BLaER1 treated with 17β-estradiol and CSF1 and Interleukin-3, amounts not matched to agents 10 nM and 100 nM (cell line): ENCODE results near the gene CUL1.
A peak's percentile ranks its signal among the peaks of the same experiment; 100 is the strongest.

Experiments
- H3K27ac ChIP-seq, 11 experiments: shearing (Covaris generic); formaldehyde crosslinking; 2 replicates each; pipeline ENCODE4 v1.8.1; 2022
- H3K27me3 ChIP-seq, 11 experiments: shearing (Covaris generic); formaldehyde crosslinking; 2 replicates each; pipeline ENCODE4 v1.8.1; 2022
- H3K36me3 ChIP-seq, 11 experiments: shearing (Covaris generic); formaldehyde crosslinking; 2 replicates each; pipeline ENCODE4 v1.8.1; 2022
- H3K4me1 ChIP-seq, 10 experiments: shearing (Covaris generic); formaldehyde crosslinking; 2 replicates each; pipeline ENCODE4 v1.8.1; 2022
- H3K4me2 ChIP-seq, 11 experiments: shearing (Covaris generic); formaldehyde crosslinking; 2 replicates each; pipeline ENCODE4 v1.8.1; 2022
- H3K4me3 ChIP-seq, 10 experiments: shearing (Covaris generic); formaldehyde crosslinking; 2 replicates each; pipeline ENCODE4 v1.8.1; 2022
- H3K9ac ChIP-seq, 11 experiments: shearing (Covaris generic); formaldehyde crosslinking; 2 replicates each; pipeline ENCODE4 v1.8.1; 2022
- H3K9me3 ChIP-seq, 11 experiments: shearing (Covaris generic); formaldehyde crosslinking; replicated peaks in 1 of 11; 2 replicates each; pipeline ENCODE4 v1.8.1; 2022
- H4K20me1 ChIP-seq, 11 experiments: shearing (Covaris generic); formaldehyde crosslinking; 2 replicates each; pipeline ENCODE4 v1.8.1; 2022
- Cebpa-rat ChIP-seq, 11 experiments: shearing (Covaris generic); IDR thresholded peaks; 2 replicates each; pipeline ENCODE4 v1.8.1; 2022

CUL1 gene

DNA sequence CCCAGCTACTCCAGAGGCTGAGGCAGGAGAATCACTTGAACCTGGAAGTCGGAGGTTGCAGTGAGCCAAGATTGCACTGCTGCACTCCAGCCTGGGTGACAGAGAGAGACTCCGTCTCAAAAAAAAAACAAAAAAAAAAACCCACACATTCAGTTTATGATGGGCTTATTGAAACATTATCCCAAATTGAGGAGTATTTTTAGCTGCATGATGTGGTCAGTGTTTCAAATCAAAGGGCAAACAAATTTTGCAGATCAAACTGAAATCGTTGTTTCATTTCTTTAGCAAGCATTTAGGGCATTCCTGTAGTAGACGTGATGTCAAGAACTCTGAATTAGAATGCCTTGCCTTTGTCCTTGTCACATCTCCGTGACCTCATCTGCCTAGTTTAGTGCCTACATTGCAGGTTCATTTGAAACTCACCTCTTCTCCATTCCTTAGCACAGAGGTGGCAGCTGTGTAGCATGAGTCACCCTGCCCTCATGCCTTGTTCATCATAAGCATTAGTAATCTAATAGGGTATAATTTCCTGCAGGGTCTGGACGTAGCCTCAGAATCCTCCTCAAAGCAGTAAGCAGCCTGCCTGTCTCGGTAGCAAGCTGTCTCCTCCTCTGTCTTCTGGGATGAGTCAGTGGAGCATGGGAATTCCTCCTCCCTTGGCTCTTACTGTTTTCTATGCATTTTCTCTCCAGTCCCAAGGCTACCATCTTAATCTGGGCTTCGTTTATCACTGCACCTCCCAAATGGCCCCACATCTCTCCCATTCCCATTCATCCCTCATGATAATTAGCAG lies 73.8 kb downstream of the CUL1 start:
- H3K9me3 ChIP-seq, result no peaks in the 10 kb centered on the region
- no peak overlapping the region for H3K4me3 ChIP-seq
- H3K4me2 ChIP-seq, result peak overlapping the region; percentile 40 to 68 (median 55)
- H3K27me3 ChIP-seq, result no peaks in the 10 kb centered on the region
- H3K9ac ChIP-seq, result no peak overlapping the region; a peak in 1 of 22 replicates
- H3K36me3 ChIP-seq, result peaks cover 80 to 98% (median 91%) of the 10 kb centered on the region in 11 experiments
- no peak for TF ChIP-seq Cebpa-rat (IDR thresholded peaks at IDR 0.05)
- H4K20me1 ChIP-seq, result peaks cover 15 to 51% (median 36%) of the 10 kb centered on the region in 11 experiments; a peak in 20 of 22 replicates
- H3K27ac ChIP-seq, result no peak overlapping the region
- H3K4me1 ChIP-seq, result peaks cover 16 to 22% (median 19%) of the 10 kb centered on the region in 10 experiments

DNA sequence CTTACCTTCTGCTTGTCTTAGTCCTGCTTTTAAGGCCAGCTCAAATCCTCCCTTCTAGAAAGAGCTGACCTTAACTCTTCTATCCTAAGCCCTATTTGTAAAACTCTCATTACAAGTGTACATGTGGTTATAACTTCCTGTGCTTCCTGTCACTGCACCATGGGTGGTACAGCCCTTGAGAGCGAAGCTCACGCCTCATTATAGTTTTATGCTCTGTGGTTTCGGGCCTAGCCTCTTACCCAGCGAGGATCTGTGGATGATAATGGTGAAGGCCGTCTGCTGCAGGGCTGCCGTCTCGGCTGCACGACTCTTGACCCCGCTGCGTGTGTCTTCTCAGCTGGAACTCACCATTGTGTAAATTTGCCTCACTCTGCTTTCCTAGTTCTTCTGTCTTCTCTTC lies 74.6 kb downstream of the CUL1 start:
- Histone ChIP-seq H3K27me3 (no peaks in the 10 kb centered on the region), H3K4me2 (peak overlapping the region; percentile 40 to 68 (median 55); a peak in 21 of 22 replicates), H3K36me3 (peaks cover 79 to 98% (median 90%) of the 10 kb centered on the region in 11 experiments), H3K27ac (no peak overlapping the region), H3K9ac (0 out of 22 replicates have a peak overlapping the region, but pooled peaks of 2 of the 11 experiments have one; percentile 4 to 11), H4K20me1 (peaks cover 15 to 54% (median 41%) of the 10 kb centered on the region in 11 experiments; a peak in 20 of 22 replicates), H3K4me3 (no peak overlapping the region), H3K9me3 (no peaks in the 10 kb centered on the region), H3K4me1 (peaks cover 16 to 22% (median 19%) of the 10 kb centered on the region in 10 experiments)
- TF ChIP-seq Cebpa-rat (IDR thresholded peaks at IDR 0.05), result no peak

DNA sequence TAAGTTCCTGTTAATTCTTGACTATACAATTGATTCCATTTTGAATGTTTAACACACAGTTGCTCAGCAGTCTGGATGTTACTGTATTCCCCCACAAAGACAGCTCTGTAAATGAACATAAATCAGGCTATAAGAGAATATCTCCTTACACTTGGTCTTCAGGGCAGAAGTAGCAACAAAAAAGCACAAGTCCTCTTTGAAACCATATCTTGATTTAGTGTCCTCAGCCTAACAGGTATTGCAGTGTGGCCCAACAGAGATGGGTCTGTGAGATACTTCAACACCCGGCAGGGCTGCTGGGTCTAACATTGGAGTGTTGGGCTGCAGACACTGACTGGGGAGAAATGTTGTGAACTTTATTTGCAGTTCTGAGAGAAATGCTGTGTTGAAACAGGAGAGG lies 75.8 kb downstream of the CUL1 start:
- H3K36me3 ChIP-seq, result peaks cover 79 to 98% (median 90%) of the 10 kb centered on the region in 11 experiments
- H3K9me3 ChIP-seq, result no peaks in the 10 kb centered on the region
- no peak overlapping the region for H3K27ac ChIP-seq
- no peak for TF ChIP-seq Cebpa-rat (IDR thresholded peaks at IDR 0.05)
- H3K4me3 ChIP-seq, result no peak overlapping the region
- H3K27me3 ChIP-seq, result no peaks in the 10 kb centered on the region
- H3K4me1 ChIP-seq, result peaks cover 16 to 22% (median 19%) of the 10 kb centered on the region in 10 experiments
- H3K4me2 ChIP-seq, result no peak overlapping the region
- H3K9ac ChIP-seq, result no peak overlapping the region
- H4K20me1 ChIP-seq, result peaks cover 15 to 59% (median 46%) of the 10 kb centered on the region in 11 experiments; a peak in 20 of 22 replicates

DNA sequence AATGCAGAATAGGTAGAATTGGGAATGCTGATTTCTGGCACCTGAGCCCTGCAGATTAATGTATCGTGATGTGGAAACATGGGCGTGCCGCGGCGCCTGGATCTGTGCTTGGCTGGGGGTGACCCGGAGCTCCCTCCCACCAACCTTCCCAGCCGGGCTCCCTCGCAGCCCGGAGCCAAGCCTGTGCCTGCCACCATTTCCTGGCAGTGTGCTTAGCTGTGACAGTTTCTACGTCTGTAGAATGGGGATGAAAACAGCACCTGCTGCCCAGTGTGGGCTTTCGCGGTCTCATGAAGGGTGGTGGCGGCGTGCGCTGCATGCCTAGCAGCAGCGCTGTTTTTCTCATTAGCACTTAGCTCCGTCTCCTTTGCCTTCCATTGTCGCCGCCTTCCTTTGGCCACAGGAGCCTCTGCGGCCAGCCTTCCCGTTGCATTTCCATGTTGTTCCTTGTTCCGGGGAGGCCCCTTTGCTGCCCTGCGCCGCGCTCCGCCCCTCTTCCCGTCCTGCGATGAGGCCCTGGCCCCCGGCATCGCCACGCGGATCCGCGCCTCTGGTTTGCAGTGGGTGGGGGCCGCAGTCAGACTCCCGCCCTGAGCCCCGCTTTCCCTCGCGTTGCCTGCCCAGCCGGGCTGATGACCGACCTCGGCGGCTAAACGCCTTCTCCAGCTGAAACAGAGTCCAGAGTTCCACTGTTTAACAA lies 84.2 kb downstream of the CUL1 start:
- Histone ChIP-seq H3K27ac (no peak overlapping the region), H3K4me2 (no peak overlapping the region), H4K20me1 (peaks cover 0 to 42% (median 21%) of the 10 kb centered on the region in 11 experiments; a peak in 18 of 22 replicates), H3K9ac (no peak overlapping the region), H3K4me3 (no peak overlapping the region), H3K36me3 (peaks cover 97 to 100% (median 99%) of the 10 kb centered on the region in 11 experiments), H3K4me1 (no peaks in the 10 kb centered on the region), H3K9me3 (no peaks in the 10 kb centered on the region), H3K27me3 (no peaks in the 10 kb centered on the region)
- no peak for TF ChIP-seq Cebpa-rat (IDR thresholded peaks at IDR 0.05)

DNA sequence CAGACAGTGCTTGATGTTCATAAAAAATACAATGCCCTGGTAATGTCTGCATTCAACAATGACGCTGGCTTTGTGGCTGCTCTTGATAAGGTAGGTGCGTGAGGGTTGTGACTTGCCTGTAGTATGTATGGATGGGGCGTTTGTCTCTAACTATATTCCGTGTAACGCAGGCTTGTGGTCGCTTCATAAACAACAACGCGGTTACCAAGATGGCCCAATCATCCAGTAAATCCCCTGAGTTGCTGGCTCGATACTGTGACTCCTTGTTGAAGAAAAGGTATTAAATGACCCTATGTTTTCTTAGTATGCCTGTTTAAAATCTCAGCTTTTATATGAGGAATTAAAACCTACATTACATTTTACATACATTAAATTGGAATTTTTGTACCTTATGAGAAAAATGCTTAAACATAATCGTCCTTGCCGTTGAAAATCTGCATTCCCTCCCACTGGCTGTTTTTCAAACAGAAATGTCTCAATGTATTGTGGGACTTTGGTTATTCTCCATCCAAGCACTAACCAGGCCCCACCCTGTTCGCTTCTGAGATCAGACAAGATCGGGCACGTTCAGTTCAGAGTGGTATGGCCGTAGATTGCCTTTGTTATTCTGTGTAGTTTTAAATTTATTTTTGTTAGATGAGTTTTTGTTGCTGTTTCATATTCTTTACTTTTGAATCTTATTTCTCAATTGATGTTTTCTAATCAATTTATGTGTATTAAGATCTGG lies 85.3 kb downstream of the CUL1 start:
- Histone ChIP-seq H3K27ac (no peak overlapping the region), H3K9ac (no peak overlapping the region), H3K36me3 (peaks cover 98 to 100% (median 99%) of the 10 kb centered on the region in 11 experiments), H3K4me1 (no peaks in the 10 kb centered on the region), H3K4me3 (no peak overlapping the region), H3K4me2 (no peak overlapping the region), H3K27me3 (no peaks in the 10 kb centered on the region), H3K9me3 (no peaks in the 10 kb centered on the region), H4K20me1 (peaks cover 0 to 41% (median 18%) of the 10 kb centered on the region in 11 experiments; a peak in 15 of 22 replicates)
- no peak for TF ChIP-seq Cebpa-rat (IDR thresholded peaks at IDR 0.05)

DNA sequence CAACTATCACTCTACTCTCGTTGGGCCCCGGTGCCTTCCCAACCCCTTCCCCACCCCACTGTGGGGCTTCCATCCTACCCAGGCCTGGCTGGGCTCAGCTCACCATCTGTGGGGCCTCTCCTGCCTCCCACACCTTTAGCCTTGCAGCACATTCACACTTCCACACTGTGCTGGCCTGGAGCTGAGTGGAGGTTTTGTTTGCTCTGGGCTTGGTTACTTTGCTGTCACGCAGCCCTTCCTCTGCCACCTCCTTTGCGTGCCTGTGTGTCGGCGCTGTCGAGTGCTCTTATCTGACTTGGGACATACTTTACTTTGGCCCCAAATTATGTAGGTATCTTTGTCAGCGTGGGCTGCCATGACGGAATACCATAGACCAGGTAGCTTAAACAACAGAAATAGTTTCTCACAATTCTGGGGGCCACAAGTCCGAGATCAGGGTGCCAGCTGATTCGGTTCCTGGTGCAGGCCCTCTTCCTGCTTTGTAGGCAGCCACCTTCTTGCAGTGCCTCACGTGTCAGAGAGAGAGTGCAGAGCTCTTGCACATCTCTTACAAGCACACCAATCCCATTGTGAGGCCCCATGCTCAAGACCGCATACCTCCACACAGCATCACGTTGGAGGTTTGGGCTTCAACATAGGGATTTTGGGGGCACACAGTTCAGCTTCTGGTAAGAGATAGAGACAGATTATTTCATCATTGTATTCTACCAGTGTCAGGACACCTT lies 89.0 kb downstream of the CUL1 start:
- TF ChIP-seq Cebpa-rat (IDR thresholded peaks at IDR 0.05), result no peak
- 0 out of 22 replicates have a peak, but pooled peaks cover 0 to under 1% (median 0%) of the 10 kb centered on the region in 11 experiments for H3K9me3 ChIP-seq
- H3K9ac ChIP-seq, result no peak overlapping the region
- H3K27me3 ChIP-seq, result no peaks in the 10 kb centered on the region
- H3K36me3 ChIP-seq, result peaks cover 98 to 100% (median 100%) of the 10 kb centered on the region in 11 experiments
- H3K4me1 ChIP-seq, result no peaks in the 10 kb centered on the region
- peaks cover 0 to 23% (median 11%) of the 10 kb centered on the region in 11 experiments; a peak in 14 of 22 replicates for H4K20me1 ChIP-seq
- no peak overlapping the region for H3K4me2 ChIP-seq
- H3K27ac ChIP-seq, result no peak overlapping the region
- H3K4me3 ChIP-seq, result no peak overlapping the region

DNA sequence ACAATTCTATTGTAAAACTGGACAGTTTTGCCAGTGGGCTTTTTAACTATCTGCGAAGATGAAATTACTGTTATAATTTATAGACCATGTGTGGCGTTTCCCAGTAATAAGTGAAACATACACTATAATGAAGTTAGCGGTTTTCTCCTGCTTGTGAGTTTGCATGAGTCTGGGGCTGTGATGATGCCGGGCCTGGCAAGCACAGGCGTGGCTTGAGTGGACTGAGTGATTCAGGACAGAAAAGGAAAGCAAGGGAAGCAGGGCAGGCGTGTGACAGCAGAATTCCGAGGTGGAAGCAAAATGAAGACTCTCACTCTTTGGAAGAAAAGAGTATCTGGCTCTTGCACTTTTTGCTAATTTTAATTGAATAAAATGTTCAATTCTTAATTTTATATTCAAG lies 90.5 kb downstream of the CUL1 start:
- Histone ChIP-seq H3K27me3 (no peaks in the 10 kb centered on the region), H3K27ac (no peak overlapping the region), H3K4me3 (no peak overlapping the region), H3K4me1 (no peaks in the 10 kb centered on the region), H3K36me3 (peaks cover 98 to 100% (median 100%) of the 10 kb centered on the region in 11 experiments), H4K20me1 (peaks cover 0 to 16% (median 7%) of the 10 kb centered on the region in 11 experiments; a peak in 8 of 22 replicates), H3K9ac (no peak overlapping the region), H3K9me3 (peaks cover 0 to 4% (median 0%) of the 10 kb centered on the region in 11 experiments; a peak in 2 of 22 replicates), H3K4me2 (no peak overlapping the region)
- TF ChIP-seq Cebpa-rat (IDR thresholded peaks at IDR 0.05), result no peak

DNA sequence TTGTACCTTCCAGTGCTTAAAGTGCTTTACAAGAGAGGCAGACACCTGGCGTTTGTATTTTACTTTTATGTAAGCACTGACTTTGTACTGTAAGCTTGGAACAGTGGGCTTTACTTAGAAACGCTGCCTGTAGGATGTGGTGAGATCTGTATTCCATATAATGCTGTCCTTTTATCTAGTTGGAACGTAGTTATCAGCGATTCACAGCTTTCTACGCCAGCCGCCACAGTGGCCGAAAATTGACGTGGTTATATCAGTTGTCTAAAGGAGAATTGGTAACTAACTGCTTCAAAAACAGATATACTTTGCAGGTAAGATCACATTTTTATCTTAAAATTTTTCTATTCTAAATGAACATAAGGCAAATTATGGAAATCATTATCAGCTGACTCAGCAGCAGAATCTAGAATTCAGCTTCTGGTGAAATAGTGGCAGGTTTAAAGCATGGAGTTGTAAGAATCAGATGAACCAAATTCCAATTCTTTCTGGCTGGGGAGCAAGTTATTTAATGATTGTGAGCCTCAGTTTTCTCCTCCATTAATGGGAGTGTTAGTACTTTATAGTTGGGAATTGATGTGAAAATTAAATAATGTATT lies 91.5 kb downstream of the CUL1 start:
- TF ChIP-seq Cebpa-rat (IDR thresholded peaks at IDR 0.05), result no peak
- H3K36me3 ChIP-seq, result peaks cover 98 to 100% (median 100%) of the 10 kb centered on the region in 11 experiments
- H3K27me3 ChIP-seq, result no peaks in the 10 kb centered on the region
- H4K20me1 ChIP-seq, result peaks cover 0 to 16% (median 7%) of the 10 kb centered on the region in 11 experiments; a peak in 8 of 22 replicates
- no peak overlapping the region for H3K4me2 ChIP-seq
- no peak overlapping the region for H3K4me3 ChIP-seq
- no peaks in the 10 kb centered on the region for H3K4me1 ChIP-seq
- no peak overlapping the region for H3K27ac ChIP-seq
- H3K9me3 ChIP-seq, result peaks cover 0 to 4% (median 0%) of the 10 kb centered on the region in 11 experiments; a peak in 2 of 22 replicates
- H3K9ac ChIP-seq, result no peak overlapping the region
